Panc1 (cell line): ENCODE results near the gene DESI1.
"Not testable (repeated sequence)": the region's sequence is repeated elsewhere in the genome, so short reads cannot be mapped to it uniquely, and the experiment has no call there.

Source experiments
- POLR2AphosphoS5 ChIP-seq: IDR thresholded peaks from 2 replicates; pipeline ENCODE4 v1.6.1; 2012; ENCODE audit warnings: mild to moderate bottlenecking, low read depth, low read length, moderate library complexity
- REST ChIP-seq, 2 experiments: IDR thresholded peaks; 2 replicates each; pipeline ENCODE4 v1.6.1; 2011 to 2012; ENCODE audit warnings: low read depth in 2 of 2, control low read depth in 1 of 2, low read length in 1 of 2, mild to moderate bottlenecking in 1 of 2, moderate library complexity in 1 of 2; ENCODE audit not compliant: insufficient read depth in 1 of 2
- SIN3A ChIP-seq: IDR thresholded peaks from 2 replicates; pipeline ENCODE4 v1.6.1; 2012; ENCODE audit warnings: low read depth, mild to moderate bottlenecking, low read length, moderate library complexity, borderline replicate concordance; ENCODE audit not compliant: insufficient read depth
- TCF7L2 ChIP-seq: IDR thresholded peaks from 2 replicates; pipeline ENCODE4 v1.6.1; 2011; ENCODE audit warnings: mild to moderate bottlenecking, low read depth, low read length, inconsistent platforms
- TF ChIP-seq, protein P1 (sequence below): fragments of 450-650 bp; IDR thresholded peaks from 2 replicates; pipeline ENCODE4 v1.5.1; 2017; ENCODE audit warnings: mild to moderate bottlenecking

DNA sequence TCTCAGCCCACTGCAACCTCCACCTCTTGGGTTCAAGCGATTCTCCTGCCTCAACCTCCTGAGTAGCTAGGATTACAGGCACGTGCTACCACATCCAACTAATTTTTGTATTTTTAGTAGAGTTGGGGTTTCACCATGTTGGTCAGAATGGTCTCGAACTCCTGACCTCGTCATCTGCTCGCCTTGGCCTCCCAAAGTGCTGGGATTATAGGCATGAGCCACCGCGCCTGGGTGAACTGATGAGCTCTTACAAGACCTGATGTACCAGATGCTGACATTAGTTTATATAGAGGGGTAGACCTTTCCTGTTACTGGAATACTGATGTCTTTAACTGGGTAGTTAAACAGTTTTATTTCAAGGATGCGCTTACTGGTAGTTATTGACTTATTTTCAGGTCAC, 13.8 kb upstream of the DESI1 start:
- TF ChIP-seq, protein P1, sequence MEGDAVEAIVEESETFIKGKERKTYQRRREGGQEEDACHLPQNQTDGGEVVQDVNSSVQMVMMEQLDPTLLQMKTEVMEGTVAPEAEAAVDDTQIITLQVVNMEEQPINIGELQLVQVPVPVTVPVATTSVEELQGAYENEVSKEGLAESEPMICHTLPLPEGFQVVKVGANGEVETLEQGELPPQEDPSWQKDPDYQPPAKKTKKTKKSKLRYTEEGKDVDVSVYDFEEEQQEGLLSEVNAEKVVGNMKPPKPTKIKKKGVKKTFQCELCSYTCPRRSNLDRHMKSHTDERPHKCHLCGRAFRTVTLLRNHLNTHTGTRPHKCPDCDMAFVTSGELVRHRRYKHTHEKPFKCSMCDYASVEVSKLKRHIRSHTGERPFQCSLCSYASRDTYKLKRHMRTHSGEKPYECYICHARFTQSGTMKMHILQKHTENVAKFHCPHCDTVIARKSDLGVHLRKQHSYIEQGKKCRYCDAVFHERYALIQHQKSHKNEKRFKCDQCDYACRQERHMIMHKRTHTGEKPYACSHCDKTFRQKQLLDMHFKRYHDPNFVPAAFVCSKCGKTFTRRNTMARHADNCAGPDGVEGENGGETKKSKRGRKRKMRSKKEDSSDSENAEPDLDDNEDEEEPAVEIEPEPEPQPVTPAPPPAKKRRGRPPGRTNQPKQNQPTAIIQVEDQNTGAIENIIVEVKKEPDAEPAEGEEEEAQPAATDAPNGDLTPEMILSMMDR = not testable (repeated sequence)
- not testable (repeated sequence) for TF ChIP-seq SIN3A; POLR2AphosphoS5; REST (IDR thresholded peaks at IDR 0.05; ENCODE audit: insufficient read depth in 1 of 2, low read depth in 2 of 2, low read length in 1 of 2); TCF7L2
